ENCODE data around the gene VPS4B.
"Not testable (repeated sequence)": the region's sequence is repeated elsewhere in the genome, so short reads cannot be mapped to it uniquely, and the experiment has no call there.

VPS4B gene

DNA sequence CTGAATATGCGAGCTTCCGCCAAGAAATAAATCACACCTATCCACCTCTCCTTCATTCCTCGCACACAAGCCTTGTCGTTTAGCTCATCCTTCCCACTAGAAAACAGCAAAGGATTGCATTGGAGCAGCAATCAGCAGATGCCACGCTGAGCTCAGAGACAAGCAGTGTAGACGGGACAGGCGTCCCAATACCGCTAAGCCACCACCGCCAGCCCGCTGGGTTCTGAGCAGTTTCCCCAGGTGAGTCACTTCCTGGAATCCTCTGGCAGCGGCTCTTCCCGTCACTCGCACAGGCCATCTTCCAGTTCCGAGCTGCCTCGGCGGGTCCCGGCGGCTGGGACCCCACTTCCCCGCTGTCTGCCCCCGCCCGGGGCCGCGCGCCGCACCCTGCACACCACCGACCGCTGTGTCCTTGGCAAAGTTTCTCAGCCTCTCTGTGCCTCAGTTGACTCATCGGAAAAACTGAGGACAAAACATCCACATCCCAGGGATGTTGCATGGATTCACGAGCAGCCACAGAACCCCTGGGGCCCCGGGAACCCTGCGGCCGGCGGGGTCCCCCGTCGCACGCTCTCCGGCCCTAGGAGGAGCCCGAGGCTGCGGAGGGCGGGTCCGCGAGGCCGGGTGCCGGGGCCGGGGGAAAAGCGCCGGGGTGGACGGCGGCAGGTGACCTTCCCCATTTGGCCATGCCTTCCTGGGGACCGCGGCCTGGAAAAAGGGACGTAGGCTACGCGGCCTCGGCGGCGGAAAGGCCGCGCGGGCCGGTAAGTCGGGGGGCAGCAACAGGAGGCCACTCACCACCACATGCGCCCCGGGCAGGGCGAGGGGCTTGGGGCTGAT, 55.8 kb downstream of the VPS4B start:
- peak; percentile 50 for DNase-seq

GRCh38 chr18:63365876-63366212, 56.4 kb downstream of the VPS4B start:
- DNase-seq, result no peak

GRCh38 chr18:63363951-63364350, 58.3 kb downstream of the VPS4B start:
- no peak for DNase-seq

DNA sequence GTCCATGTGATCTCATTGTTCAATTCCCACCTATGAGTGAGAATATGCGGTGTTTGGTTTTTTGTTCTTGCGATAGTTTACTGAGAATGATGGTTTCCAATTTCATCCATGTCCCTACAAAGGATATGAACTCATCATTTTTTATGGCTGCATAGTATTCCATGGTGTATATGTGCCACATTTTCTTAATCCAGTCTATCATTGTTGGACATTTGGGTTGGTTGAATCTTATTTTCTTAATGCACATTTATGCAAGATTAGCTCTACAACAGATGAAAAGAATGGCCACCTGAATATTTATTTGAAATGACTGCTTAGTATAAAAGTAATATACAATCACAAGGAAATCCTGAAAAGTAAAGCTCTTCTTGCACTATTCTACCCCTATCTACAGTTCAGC, 58.9 kb downstream of the VPS4B start:
- not testable (repeated sequence) for DNase-seq

GRCh38 chr18:63356272-63356896, 65.9 kb downstream of the VPS4B start:
- no peak for DNase-seq

- DNase-seq, result no peak
Observed at GRCh38 chr18:63350230-63350629, 72.0 kb downstream of the VPS4B start.

- DNase-seq, result no peak
Observed at GRCh38 chr18:63348508-63349136, 73.7 kb downstream of the VPS4B start.

DNA sequence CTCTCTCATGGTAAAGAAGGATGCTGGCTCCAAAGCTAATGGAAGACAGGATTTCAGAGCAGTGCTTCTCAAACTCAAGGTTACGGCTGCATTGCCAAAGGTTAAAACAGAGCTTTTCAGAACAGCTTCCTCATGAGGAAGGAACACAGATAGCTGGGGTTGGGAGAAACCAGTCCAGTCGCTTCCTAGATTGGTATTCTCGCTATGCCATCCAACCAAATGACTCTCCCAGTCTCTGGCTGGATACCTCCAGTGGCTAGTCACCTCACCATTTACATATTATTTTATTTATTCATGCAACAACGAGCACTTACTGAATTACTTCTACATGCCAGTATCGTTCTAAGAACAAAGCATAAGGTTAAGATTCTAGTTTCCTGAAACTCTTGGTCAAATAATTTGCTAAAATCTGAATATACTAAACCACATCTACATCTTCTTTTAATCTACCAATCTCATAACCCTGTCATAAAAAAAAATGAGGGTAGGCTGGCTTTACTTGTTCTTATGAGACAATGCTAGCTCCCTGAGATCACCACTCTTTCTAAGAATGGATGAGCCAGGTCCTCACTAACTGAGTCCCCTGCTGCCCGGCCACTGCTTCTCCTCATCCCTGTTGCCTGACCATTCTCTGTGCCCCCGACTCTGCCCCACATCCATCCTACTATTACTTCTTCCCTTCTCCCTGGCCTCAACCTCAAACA, 75.6 kb downstream of the VPS4B start:
- DNase-seq, result no peak

GRCh38 chr18:63346031-63346430, 76.2 kb downstream of the VPS4B start:
- DNase-seq, result no peak

GRCh38 chr18:63344918-63345317, 77.4 kb downstream of the VPS4B start:
- no peak for DNase-seq

DNA sequence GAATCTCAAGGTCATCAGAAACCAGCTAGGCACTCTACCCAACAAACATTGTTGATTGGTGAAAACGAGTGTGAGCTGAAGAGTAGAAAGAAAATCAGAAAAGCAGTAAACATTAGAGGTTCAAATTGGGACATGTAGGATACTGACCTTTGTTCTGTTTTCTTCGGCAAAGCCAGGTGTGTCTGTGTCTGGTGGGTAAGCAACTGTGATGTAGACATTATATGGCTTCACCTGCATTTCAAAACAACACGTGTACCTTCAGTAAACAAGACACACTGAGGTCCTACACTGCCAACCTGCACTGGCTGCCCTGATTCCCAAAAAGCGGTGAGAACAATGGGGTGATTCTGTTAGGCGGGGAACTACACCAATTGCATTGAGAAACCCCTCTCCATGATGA, 78.0 kb downstream of the VPS4B start:
- no peak for DNase-seq

DNA sequence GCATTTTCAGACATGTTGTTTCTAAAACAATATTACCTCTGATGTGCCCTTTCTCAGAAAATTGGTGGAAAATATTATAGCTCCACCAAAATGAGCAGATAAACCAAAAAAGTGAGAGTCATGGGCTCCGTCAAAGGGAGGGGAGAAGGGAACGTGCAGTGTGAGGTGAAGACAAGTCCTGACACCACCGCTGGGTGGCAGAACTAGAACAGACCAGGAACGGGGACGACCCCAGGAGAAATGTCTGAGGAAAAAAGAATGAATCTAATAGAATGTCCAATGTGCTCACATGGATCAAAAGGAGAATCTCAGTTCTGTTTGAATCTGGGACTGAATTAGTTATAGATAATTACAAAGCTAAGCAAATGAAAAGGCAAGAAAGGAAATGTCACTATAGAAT, 80.1 kb downstream of the VPS4B start:
- DNase-seq, result no peak

DNA sequence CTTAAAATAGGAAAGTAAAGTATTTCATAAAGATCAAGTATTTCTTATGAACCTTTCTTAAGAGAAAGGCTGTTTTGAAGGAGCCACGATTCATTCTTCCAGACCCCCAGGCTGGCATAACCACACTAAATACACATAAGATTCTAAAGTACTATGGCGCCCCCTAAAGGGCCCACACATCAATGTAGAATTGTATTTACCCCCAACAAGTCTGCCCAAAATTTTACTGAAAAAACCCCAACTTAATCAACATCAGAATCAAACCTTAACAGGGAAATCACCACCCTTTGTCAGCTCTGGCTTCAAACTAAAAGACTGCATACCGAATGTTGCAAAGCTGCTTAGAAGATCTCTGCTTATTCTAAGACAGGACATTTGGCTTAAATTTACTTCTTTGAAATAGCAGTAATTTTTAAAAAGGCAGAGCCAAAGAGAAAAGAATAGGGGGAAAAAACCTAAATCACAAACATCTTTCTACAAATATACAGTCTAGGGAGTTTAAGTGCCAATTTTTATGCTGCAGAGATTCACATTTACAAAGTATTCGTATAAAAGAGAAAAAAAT, 82.3 kb downstream of the VPS4B start:
- no peak for DNase-seq

Data from activated CD4-positive, alpha-beta T cell treated with anti-CD3 and anti-CD28 coated beads for 1 hour (primary cell).